ENCODE measurements around the gene UBE2E2.

DNA sequence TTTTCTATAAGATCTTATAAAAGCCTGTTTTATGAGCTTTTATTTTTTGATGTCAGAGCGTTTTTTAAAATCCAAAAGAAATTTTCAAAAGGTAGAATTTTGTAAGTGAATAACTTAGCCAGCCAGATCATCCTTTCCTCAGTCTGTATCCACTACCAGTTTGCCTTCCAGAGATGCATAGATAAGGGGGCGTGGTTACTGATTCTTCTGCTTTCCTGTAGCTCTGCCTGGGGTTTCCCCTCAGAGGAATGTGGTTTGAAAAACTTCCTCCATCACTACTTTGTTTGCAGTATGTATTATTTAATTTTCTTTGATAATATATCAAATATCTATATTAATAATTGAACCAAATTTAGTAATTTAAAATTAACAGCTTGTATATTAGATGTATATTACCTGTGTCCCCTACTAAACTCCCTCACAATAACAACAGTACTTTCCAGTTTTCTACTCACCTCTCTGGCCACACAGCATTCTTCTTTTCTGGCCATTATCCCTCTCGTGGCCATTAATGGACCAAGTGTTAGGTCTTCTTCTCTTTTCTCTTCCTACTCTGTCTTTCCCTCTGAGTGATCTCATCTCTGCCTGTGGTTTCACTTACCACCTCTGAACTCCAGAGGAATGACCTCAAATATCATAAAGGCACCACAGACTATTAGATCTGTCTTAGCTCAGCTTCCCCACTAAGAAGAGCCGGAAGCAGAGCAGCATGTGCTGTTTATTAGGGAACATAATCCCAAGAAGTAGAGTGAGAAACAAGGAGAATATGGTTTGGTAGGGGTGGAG lies 239.7 kb downstream of the UBE2E2 start:
- no peak for TF ChIP-seq POLR2AphosphoS5 (IDR thresholded peaks at IDR 0.05)
- TF ChIP-seq, protein P1, sequence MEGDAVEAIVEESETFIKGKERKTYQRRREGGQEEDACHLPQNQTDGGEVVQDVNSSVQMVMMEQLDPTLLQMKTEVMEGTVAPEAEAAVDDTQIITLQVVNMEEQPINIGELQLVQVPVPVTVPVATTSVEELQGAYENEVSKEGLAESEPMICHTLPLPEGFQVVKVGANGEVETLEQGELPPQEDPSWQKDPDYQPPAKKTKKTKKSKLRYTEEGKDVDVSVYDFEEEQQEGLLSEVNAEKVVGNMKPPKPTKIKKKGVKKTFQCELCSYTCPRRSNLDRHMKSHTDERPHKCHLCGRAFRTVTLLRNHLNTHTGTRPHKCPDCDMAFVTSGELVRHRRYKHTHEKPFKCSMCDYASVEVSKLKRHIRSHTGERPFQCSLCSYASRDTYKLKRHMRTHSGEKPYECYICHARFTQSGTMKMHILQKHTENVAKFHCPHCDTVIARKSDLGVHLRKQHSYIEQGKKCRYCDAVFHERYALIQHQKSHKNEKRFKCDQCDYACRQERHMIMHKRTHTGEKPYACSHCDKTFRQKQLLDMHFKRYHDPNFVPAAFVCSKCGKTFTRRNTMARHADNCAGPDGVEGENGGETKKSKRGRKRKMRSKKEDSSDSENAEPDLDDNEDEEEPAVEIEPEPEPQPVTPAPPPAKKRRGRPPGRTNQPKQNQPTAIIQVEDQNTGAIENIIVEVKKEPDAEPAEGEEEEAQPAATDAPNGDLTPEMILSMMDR (IDR thresholded peaks at IDR 0.05) = no peak
- no peak for TF ChIP-seq POLR2A (IDR thresholded peaks at IDR 0.05)
